HG02610 (cell line): ENCODE results near the gene FAM120C.

Experiments used
- ATAC-seq: cut with Tn5 transposase; IDR thresholded peaks from one replicate; pipeline ENCODE4 v1.9.1; 2021; ENCODE audit warnings: mild to moderate bottlenecking, moderate library complexity; ENCODE audit not compliant: unreplicated experiment

Gene FAM120C

DNA sequence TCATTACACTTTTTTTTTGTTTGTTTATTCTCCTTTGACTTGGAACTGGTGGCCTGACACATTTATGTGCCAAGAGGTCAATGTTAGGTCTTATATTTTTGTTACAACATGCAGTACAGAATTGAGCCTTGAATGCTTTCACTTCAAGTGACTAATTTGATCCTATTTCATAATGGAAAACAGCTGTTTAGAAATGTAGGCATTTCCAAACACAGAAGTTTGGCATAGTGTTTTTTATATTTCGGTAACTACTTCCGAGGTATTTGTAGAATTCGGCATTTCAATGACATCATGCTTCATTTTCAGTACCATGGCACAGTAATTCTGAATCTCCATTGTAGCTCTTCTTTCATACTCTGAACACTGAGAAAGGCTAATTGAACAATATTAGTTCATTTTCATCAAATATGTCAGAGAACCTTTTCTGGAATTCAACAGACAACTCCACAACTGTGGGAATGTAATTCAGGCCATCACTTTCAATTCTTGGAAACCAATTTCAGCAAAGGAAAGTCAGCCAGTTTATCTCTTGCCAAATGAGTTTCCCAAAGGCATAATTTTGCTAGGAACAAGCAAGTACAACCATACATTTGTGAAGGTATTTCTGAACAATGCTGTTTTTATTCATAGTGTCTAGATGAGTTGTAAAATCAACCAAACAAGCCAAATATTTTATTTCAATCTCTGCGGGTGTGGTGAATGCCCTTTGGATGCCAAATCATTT is 11.4 kb downstream of the FAM120C start:
- ATAC-seq, result no peak

DNA sequence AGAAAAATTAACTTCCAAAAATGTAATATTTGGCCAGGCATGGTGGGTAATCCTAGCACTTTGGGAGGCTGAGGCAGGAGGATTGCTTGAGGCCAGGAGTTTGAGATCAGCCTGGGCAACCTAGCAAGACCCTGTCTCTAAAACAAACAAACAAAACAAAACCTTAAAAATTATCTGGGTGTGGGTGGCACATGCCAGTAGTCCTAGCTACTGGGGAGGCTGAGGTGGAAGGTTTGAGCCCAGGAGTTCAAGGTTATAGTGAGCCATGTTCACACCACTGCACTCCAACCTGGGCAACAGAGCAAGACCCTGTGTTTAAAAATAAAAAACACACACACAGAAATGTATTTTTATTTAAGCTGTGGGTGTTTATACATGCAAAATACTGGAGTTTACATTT is 12.0 kb downstream of the FAM120C start:
- ATAC-seq, result no peak

DNA sequence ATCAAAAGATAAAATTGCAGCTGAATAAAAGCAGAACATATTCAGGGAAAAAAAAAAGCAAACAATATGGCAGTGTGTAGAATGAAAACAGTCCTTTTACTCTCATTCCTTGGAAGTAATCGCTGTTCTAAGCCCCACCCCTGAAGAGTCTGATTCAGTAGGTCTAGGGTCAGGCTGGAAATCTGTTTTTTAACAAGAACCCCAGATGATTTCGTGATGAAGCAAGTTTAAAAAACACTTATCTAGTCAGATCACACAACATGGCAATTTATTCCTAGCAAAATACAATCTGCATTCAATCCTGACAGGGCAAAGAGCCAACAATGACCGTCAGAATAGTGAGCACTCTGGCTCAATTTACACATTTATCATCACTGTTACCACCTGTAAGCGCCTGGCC is 16.1 kb downstream of the FAM120C start:
- no peak for ATAC-seq

DNA sequence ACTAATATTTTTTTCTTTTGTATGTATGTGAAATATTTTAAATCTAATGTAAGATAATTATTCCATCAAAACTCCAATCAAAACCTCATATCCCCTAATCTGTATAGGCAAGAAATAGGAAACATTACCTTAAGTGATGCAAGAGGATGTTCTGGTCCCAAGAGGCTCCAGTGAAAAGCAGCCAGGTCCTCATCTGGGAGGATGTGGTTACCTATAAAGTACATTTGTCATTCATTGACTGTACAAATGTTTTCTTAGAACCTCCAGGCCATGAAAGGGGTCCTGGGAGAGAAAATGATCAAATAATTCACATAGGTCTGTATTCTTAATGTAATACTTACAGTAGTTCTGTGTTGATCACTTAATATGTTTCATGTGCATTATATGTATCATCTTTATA is 25.5 kb downstream of the FAM120C start:
- ATAC-seq, result no peak

DNA sequence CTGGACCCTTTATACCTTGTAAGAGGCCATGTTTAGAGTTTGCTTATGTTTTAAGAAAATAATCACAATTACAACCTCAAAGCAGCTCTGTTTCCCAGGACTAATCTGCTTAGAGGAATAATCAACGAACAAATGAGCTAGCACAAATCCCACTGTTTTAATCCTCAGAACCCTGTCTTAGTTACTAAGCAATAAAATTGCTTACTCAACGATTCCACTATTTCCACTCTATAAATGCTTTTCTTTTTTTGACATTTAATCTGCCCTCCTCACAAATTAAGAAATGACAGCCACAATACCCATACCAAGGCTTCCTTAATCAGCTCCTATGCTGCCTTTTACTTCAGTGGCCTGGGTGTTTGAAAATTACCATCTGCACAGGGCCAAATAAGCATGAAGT is 48.8 kb downstream of the FAM120C start:
- no peak for ATAC-seq

DNA sequence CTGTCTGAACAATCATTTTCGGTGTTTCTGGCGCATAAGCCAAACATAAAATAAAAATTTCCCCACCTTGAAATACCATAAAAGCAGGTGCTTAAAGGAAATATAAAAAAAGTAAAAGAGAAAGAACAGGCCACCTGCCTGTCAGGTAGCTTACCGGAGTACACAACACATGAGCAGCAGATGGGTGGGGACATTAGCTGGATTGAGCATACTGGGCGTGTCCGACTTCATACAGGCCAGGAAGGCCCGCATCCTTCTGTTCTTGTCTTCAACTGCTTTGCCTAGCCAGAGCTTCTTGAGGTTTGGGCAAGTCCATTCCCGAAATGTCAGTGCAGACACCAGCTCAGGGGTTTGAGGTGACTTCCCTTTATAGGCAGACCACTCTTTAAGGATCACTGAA is 66.7 kb downstream of the FAM120C start:
- no peak for ATAC-seq

DNA sequence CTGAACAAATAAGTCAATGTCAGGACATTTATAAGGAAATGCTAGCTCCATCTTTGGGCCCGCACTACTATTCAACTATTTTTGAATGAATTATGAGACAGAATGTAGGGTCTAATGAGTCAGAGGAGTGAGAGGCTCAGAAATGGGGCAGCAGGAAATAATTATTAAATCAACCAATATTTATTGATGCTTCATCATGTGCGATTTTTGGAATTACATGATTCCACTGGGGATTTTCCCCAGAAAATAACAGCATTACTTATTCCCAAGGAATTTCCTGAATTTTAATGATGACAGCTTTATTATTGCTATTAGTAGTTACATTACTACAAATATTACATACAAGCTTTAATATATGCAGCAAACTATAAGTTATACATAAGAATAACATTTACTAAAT is 89.5 kb downstream of the FAM120C start:
- ATAC-seq, result no peak

DNA sequence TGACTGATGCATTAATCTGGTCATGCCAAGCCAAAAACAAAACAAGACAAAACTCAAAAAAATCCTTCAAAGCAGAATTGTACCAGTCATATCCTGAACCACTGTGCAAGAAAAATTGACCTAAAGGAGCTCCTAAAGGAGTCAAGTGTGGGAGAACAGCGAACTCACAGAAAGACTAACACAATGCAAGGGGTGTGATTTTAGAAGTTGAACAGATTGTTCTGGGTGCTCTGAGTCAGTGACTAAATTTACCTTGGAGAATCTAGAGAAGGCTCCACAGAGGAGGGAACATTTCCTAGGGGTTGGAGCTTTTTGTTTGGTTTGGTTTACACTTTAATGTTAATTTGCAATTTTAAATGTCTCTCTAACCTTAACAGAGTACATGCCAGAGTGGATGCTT is 89.9 kb downstream of the FAM120C start:
- no peak for ATAC-seq

DNA sequence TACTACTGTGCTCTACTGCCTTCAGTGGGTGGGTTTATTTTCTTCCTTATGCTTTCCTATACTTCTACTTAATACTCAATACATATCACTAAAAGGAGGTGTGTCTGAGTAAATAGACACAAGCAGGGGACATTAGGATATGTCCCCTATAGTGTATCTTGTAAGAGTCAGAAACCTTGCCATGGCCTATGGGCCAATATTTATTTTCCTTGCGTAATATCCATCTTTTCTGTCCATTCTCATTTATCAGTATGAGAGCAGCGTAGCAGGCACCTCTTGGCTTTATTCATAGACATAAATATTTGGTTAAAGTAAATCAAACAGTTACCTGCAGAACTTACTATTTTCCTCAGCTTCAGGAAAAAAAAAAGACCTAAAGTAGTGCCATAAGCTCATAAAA is 92.2 kb downstream of the FAM120C start:
- ATAC-seq, result no peak

DNA sequence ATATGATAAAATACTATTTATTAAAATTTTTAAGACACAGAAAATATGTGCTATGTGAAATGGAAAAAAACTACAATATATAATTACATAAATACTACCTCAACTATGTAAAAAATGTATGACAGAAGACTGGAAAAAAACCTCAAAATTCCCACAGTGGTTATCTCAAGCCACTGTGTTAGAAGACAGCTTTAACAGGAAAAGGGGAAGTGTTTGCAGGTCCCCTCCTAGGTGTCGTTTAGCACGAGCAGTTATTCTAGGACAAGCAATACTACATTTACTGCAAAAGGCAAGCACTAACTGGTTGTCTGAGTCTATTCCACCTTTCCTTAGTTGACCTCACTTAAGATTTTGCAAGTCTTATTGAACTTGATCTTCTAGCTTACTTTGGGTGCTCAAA is 93.9 kb downstream of the FAM120C start:
- no peak for ATAC-seq

DNA sequence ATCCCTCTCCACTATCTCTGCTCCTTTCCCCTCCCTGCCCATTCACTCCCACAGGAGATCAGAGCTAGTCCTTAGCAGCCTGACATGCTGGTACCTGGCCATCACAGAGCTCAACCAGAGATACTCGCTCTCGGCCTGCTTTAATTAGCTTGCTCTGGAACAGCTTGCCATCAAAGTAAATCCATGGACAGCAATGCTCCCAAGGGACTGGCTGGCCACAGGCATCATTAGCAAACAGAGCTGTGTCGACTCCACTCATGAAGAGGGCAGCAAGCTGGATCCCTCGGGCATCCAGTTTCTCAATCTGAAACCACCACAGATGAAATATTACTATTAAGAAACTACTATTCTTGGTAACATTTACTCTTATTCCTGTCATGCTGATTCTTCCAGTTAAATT is 95.4 kb downstream of the FAM120C start:
- ATAC-seq, result no peak

DNA sequence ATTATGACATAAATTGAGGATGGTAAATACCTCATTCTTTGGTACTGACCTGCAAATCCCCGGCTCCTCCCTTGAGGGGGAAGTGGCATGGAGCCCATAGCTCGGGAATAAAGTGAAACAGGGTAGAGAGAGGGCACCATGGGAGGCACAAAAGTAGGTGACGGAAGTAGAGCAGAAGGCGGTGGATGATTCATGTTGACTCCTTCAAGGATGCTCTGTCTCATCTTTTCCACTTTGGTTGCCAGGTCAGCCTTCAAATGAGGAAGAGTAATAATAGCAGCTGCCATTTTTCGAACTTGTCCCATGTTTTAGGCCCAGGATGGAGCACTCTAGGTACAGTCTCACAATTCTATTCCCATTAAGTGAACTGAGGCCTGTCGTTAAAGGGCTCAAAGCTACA is 97.4 kb downstream of the FAM120C start:
- no peak for ATAC-seq

DNA sequence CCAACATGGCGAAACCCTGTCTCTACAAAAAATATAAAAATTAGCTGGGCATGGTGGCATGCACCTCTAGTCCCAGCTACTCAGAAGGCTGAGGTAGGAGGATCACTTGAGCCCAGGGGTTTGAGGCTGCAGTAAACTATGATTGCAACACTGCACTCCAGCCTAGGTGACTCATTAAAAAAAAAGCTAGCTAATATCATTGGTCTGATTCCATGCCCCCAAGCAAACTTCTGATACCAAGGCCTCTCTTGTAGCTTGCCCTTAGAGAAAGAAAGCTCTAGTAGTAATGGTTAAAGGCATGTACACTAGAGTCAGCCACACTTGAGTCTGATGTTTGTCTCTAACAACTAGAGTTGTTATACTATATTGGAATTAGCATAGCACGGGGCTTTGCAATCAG is 106.2 kb downstream of the FAM120C start:
- ATAC-seq, result no peak

DNA sequence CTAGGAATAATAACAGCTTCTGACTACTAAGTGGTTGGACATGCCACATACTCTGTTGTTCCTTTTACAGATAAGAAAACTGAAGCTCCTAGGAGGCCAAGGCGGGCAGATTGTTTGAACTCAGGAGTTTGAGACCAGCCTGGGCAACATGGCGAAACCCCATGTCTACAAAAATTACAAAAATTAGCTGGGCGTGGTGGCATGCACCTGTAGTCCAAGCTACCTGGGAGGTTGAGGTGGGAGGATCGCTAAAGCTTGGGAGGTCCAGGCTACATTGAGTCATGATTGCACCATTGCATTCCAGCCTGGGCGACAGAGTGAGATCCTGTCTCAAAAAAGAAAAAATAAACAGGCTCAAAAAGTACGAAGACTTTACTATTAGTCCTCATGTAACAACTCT is 108.2 kb downstream of the FAM120C start:
- ATAC-seq, result no peak

DNA sequence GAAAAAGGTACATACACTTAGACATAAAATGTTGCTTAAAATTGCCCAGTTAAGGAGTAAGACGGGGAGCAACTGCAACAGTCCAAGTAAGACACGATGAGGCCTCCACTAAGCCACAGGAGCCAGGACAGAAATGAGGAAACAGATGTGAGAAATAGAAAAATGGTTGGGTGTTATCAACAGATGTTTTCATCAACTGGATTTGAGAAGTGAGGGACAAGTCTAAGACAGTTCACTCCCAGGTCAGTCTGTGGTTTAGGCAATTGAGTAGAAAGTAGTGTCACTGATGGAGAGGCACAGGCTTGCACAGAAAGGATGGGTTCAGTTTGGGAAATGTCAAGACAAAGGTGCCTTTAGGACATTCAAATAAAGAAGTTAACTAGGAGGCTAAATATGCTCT is 115.3 kb downstream of the FAM120C start:
- ATAC-seq, result no peak

DNA sequence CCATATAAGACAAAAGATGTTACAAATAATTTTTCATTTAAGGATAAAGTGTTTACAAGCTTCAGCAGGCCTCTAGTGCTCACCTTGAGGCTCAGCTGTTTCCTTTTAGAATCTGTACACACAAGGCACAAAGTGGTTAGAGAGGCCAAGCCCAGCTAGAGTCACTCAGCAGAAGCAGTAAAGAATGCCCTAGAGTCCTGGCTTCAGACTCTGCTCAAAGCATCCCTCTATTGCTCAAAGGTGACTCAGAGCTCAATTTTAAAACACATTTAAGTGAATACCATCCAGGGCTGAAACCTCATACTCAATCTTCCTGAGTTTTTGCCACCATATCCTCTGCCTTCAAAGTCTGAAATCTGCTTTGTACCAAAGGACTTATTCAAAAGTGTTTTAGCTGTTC is 116.2 kb downstream of the FAM120C start:
- ATAC-seq, result no peak

DNA sequence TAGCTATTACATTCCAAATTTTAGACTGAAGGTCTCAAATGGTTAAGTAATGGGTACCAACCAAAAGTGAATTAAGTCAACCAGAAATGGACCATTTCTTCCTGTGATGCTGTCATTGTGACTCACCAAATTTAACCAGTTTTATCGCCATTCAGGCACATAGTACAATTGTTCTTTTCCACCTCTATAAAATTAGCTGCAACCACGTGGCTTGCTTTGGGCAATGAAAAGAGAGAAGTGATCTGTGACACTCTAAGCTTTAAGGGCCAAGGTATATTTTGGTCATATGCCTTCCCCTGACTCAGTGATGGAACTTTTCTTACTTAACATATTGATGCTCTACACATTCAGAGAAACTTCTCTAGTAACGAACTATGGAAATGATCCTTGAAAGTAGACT is 118.5 kb downstream of the FAM120C start:
- ATAC-seq, result no peak

DNA sequence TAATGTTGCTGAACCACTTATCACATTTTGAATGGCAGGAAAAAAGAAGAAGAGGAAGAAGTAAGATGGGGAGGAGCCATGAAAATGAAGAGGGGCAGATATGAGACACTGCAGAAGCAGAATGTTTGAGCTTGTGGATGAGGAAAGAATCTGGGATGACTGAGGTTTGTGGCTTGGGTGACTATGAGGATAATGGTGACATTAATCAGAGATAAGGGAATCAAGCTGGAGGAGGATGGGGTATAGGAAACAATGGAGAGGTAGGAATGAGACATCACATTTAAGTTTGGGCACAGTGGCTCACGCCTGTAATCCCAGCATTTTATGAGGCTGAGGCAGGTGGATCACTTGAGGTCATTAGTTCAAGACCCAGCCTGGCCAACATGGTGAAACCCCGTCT is 119.7 kb downstream of the FAM120C start:
- no peak for ATAC-seq

DNA sequence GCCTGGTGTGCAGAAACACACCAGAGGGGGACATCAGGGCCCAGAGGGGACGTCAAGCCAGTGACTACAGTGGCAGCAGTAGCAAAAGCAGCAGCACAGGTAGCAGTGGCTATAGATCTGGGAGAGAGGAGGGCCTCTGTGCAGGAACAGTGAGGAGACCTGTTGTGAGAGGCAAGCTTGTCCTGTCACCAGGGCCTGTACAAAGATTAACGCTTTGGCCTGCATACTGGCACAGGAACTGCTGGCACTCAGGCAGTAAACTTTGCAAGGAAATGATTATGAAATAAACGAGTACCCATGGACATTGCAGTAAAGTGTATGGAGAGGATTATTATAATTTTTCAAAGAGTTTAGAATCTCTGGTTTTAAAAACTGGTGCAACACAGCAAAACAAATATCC is 133.3 kb downstream of the FAM120C start:
- ATAC-seq, result no peak

DNA sequence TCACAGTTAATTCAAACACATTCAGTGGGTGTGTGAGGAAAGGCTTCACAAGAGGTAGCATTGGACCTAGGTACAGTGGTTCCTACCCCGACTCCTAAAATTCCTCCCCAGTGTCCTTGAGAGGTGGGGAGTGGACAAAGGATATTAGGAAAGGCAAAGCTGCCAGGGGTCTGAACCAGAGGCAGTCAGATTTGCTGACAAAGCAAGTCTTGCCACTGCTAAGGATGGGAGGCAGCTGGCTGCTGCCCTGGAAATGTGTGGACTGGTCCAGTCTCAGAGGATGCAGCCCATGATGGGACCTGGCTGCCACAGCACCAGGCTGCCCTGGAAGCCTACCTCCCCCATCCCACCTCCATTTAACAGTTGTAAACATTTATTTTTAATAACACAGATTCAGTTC is 134.6 kb downstream of the FAM120C start:
- no peak for ATAC-seq

DNA sequence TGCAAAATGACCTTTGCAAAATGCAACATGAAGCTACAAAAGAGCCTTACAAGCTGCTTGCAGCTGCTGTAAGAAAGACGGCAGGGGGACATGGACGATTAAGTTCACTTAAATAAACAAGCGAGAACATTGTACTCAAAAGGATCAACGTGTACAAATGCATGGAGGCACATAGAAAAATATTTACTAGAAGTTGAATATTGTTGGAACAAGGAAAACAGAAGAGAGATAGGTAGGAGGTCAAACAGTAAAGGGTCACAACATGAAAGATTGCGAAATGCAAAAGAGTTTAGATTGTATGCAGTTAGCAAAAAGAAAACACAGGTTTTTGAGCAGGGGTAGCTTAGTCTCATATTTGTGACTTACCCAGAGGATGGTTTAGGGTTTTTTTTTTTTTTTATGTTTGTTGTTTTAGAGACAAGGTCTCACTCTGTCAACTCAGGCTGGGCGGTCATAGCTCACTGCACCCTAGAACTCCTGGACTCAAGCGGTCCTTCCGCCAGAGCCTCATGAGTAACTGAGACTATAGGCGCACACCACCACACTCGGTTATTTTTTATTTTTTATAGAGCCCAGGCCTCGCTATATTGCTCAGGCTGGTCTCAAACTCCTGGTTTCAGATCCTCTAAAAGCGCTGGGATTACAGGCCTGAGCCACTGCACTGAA is 137.4 kb downstream of the FAM120C start:
- ATAC-seq, result no peak

DNA sequence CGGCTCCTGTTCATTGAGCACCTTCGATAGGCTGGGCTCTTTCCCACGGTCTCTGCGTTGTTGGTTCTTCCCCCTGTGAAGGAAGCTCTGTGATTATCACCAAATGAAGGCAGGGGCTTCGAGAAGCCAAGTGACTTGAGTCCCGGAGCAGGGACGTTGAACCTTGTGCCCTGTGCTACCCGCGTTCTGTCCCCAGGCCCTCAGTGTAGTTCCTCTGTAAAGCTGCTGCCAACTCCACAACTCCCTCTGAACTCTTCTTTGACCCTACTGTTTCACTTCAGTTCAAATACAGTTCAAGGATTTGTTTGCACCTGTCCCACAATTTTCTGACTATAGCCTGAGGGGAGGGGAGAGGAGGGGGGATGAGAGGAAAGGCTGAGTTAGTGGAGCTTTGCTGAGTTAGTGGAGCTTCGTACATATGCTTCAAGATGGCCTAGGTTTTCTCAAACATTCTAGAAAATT is 138.1 kb downstream of the FAM120C start:
- no peak for ATAC-seq
